Adrenal gland (tissue), 12 donors: ENCODE measurements around the gene XIAP. TPM values are rescaled to one million over a fixed set of nuclear protein-coding genes. Genes with fewer than 3 reads are reported as not detected.
"Not testable (repeated sequence)": the region's sequence is repeated elsewhere in the genome, so short reads cannot be mapped to it uniquely, and the experiment has no call there.

ENCODE experiments used
- DNase-seq, 7 donors: peaks; one replicate each; pipeline ENCODE4 v3.0.0-alpha.2; 2019 to 2020
- H3K27ac ChIP-seq, 5 donors: fragments of 200-600 bp; sonication (generic) in 4 of 5; 1 replicate in 3 of 5; 2 replicates in 2 of 5; pipeline versions ENCODE4 v1.5.1 to v1.8.0; 2016 to 2020; ENCODE audit warnings: mild to moderate bottlenecking in 1 of 5
- H3K27me3 ChIP-seq: fragments of 200-600 bp; 2 replicates; pipeline ENCODE4 v1.8.0; 2021
- H3K36me3 ChIP-seq, 2 donors: fragments of 200-600 bp; replicated peaks in 1 of 2; 1 replicate in 1 of 2; 2 replicates in 1 of 2; pipeline versions ENCODE4 v1.5.1 to v1.8.0; 2018 to 2022
- H3K4me1 ChIP-seq, 2 donors: fragments of 200-600 bp; replicated peaks in 1 of 2; 1 replicate in 1 of 2; 2 replicates in 1 of 2; pipeline versions ENCODE4 v1.5.1 to v1.8.0; 2018 to 2021
- H3K4me3 ChIP-seq, 4 donors: fragments of 200-600 bp; sonication (generic) in 3 of 4; one replicate each; pipeline ENCODE4 v1.5.1; 2016 to 2018
- H3K9me3 ChIP-seq, 3 donors: fragments of 200-600 bp; sonication (generic) in 1 of 3; replicated peaks in 1 of 3; 1 replicate in 2 of 3; 2 replicates in 1 of 3; pipeline versions ENCODE4 v1.5.1 to v1.8.0; 2016 to 2021
- POLR2A ChIP-seq, 2 donors: fragments of 450-650 bp; IDR thresholded peaks; one replicate each; pipeline ENCODE4 v1.6.1; 2017; ENCODE audit warnings: antibody characterized with exemption in 2 of 2, mild to moderate bottlenecking in 2 of 2, moderate library complexity in 1 of 2
- WGBS, 4 donors: extraction: QIAGEN DNeasy Blood & Tissue Kit in 2 of 4; methylation state at CpG; one replicate each; pipeline versions ENCODE4 v1.1.5 to v1.1.7; 2013 to 2017; 5-methylcytosine and 5-hydroxymethylcytosine counted together
- intact Hi-C, 2 donors: fragments of 100-400 bp; cut with DNase I; formaldehyde crosslinking; loops; one replicate each; pipeline versions ENCODE4 v1.14.1 to v1.15.0; 2022 to 2023
- polyA plus RNA-seq, 3 donors: library from polyadenylated mRNA; stranded (reverse); fragments of 200-250 nt in 2 of 3; fragments of 350-450 nt in 1 of 3; fragmentation: Illumina TruSeq in 1 of 3; extraction: RNeasy Lipid Tissue Mini Kit (QIAGEN cat#74804) in 1 of 3; gene quantifications; one replicate each; pipeline ENCODE4 v1.2.3, GENCODE V29; 2013 to 2014
- total RNA-seq, 9 donors: library from RNA; depleted of rRNA in 4 of 9; stranded (reverse); fragments of >200 nt in 4 of 9; fragments of 120-200 nt in 1 of 9; fragmentation: NEBNext Ultra II Directional in 1 of 9; extraction: Animal tissue kit (Norgen Biotek cat#: 25700) in 1 of 9; gene quantifications; one replicate each; pipeline versions ENCODE4 v1.1.0 to v1.2.4, GENCODE V29; 2013 to 2023
- TF ChIP-seq, protein P1 (sequence below), 6 experiments: fragments of 450-650 bp in 4 of 6; fragments of 200-600 bp in 2 of 6; sonication (generic) in 1 of 6; IDR thresholded peaks; 1 replicate in 5 of 6; 2 replicates in 1 of 6; pipeline versions ENCODE4 v1.5.1 to v1.8.0; 2016 to 2021; ENCODE audit warnings: antibody characterized with exemption in 6 of 6, mild to moderate bottlenecking in 2 of 6, moderate library complexity in 1 of 6
- donor health status: healthy with polysubstance abuse.
- donor health status: Bipolar disorder and iron deficiency.
- donor health status: DM: yes; HTN: yes; CAD: no.
- donor health status: DM: no; HTN: no; CAD: no.
- donor health status: DM: no; HTN: no; CAD: no.
- donor health status: DM: yes; HTN: yes; CAD: no.

Gene XIAP
- total and polyA plus RNA-seq, 12 donors = 6.4 to 63.7 (median 37.3) TPM

DNA sequence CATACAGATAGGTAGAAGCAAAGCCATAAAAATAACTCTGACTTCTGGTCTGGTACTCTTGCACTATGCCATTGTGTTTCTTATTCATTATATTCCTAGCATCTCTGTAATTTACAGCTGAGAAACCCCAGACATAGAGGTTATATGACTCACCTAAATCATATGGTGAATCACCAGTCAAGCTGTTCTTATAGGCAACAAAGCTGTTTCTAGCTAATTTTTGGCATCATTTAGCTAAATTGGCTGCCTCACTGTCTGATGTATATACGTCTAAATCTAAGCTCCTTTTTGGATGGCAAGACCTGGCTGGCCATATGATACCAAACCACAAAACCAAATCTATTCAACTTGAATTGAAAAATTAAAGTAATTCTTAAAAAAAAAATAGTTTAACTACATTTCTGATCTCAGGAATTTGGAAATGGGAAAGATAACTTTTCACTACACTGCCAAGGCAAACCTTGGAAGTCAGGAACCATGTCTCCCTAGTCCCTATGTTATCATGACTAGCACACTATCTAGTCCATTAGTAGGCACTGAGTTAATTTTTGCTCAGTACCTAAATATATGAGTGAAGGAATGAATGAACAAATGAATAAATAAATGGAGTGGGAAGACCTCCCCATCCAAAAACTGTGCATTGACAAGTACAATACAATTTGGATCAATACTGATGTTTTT lies 60.4 kb downstream of the XIAP start:
- H3K27me3 ChIP-seq = no peaks in the 10 kb centered on the region
- no peak overlapping the region for H3K27ac ChIP-seq
- no peaks in the 10 kb centered on the region for H3K4me1 ChIP-seq
- no peaks in the 10 kb centered on the region for H3K9me3 ChIP-seq
- intact Hi-C loops = no loop called here
- no peak for TF ChIP-seq POLR2A (IDR thresholded peaks at IDR 0.05)
- TF ChIP-seq, protein P1, sequence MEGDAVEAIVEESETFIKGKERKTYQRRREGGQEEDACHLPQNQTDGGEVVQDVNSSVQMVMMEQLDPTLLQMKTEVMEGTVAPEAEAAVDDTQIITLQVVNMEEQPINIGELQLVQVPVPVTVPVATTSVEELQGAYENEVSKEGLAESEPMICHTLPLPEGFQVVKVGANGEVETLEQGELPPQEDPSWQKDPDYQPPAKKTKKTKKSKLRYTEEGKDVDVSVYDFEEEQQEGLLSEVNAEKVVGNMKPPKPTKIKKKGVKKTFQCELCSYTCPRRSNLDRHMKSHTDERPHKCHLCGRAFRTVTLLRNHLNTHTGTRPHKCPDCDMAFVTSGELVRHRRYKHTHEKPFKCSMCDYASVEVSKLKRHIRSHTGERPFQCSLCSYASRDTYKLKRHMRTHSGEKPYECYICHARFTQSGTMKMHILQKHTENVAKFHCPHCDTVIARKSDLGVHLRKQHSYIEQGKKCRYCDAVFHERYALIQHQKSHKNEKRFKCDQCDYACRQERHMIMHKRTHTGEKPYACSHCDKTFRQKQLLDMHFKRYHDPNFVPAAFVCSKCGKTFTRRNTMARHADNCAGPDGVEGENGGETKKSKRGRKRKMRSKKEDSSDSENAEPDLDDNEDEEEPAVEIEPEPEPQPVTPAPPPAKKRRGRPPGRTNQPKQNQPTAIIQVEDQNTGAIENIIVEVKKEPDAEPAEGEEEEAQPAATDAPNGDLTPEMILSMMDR (IDR thresholded peaks at IDR 0.05) = no peak
- H3K36me3 ChIP-seq = no peaks in the 10 kb centered on the region
- WGBS, 4 donors = 0 to 88% (median 60%) methylated on average over 1 of the region's 1 CpG; no CpG with 5 or more reads in 1 of the 4 donors
- no peak for DNase-seq
- no peak overlapping the region for H3K4me3 ChIP-seq

DNA sequence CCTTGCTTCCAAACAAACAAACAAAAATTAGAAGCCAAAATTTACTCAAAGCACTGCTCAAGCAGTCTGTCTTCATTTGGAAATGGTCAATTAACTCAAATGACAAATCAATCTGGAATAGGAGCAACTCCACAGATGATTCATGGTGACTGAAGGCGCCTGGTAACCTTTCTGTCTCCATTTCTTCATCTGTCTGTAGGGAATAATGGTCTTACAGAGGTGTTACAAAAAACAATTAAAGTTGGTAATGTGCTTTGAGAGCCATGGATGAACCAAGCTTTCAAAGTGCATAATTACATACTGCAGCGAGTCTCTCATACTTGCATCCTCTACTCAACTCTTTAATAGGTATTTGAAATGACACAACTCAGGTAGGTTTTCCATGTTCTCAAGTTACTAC lies 63.4 kb downstream of the XIAP start:
- H3K4me1 ChIP-seq = no peaks in the 10 kb centered on the region
- no peaks in the 10 kb centered on the region for H3K9me3 ChIP-seq
- intact Hi-C loops = no loop called here

DNA sequence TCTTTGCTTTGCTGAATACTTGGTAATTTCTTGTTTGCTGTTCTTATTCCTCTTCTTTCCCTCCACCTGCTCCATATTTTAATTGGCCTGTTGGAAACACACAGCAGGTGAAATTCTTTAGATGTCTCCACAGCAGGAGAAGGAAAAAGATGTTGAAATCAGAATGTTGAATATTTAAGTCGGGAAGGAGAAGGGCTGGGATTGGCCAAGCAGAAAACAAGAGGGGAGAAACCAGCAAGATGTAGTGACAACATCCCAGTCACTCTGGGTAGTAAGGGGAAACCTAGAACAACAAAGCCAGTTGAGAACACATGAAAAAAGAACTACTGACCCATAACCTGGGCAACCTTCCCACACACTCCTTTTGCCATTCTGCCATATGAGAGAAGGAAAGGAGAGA lies 64.3 kb downstream of the XIAP start:
- no peaks in the 10 kb centered on the region for H3K4me1 ChIP-seq
- H3K36me3 ChIP-seq = no peaks in the 10 kb centered on the region
- intact Hi-C loops = no loop called here
- no peak for DNase-seq
- no peaks in the 10 kb centered on the region for H3K27me3 ChIP-seq
- no peak overlapping the region for H3K4me3 ChIP-seq
- no peaks in the 10 kb centered on the region for H3K9me3 ChIP-seq
- no peak overlapping the region for H3K27ac ChIP-seq
- WGBS, 4 donors = 32 to 89% (median 63%) methylated on average over 1 of the region's 1 CpG
- TF ChIP-seq, protein P1 (IDR thresholded peaks at IDR 0.05) = no peak
- no peak for TF ChIP-seq POLR2A (IDR thresholded peaks at IDR 0.05)

More for the DNA sequence above, 63.4 kb downstream of the XIAP start:
- no peaks in the 10 kb centered on the region for H3K36me3 ChIP-seq
- H3K4me3 ChIP-seq = no peak overlapping the region
- H3K27me3 ChIP-seq = no peaks in the 10 kb centered on the region
- 77 to 100% (median 85%) methylated on average over 2 of the region's 2 CpGs for WGBS, 4 donors
- no peak for TF ChIP-seq POLR2A (IDR thresholded peaks at IDR 0.05)
- TF ChIP-seq, protein P1 (IDR thresholded peaks at IDR 0.05) = no peak
- H3K27ac ChIP-seq = no peak overlapping the region
- DNase-seq = no peak

DNA sequence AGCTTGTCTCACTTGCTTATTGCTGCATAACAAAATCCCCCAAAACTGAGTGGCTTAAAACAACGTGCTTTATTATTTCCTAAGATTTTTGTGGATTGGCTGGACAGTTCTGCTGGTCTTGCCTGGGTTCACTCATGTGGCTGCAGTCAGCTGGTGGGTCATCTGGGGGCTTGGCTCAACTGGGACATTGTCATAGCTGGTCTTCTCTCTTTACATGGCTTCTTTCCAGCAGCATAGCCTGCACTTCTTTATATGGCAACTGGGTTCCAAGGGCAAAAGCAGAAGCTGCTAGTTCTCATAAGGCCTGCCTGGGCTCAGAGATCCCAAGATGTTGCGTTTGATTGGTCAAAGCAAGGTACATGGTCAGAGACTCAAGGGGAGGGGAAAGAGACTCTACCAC lies 68.0 kb downstream of the XIAP start:
- Histone ChIP-seq H3K4me1 (no peaks in the 10 kb centered on the region), H3K36me3 (no peaks in the 10 kb centered on the region), H3K27ac (no peak overlapping the region), H3K9me3 (no peaks in the 10 kb centered on the region), H3K27me3 (no peaks in the 10 kb centered on the region), H3K4me3 (no peak overlapping the region)
- 63 to 88% (median 72%) methylated on average over 2 of the region's 2 CpGs for WGBS, 4 donors
- intact Hi-C loops = no loop called here
- TF ChIP-seq, protein P1 (IDR thresholded peaks at IDR 0.05) = no peak
- TF ChIP-seq POLR2A (IDR thresholded peaks at IDR 0.05) = no peak
- no peak for DNase-seq

DNA sequence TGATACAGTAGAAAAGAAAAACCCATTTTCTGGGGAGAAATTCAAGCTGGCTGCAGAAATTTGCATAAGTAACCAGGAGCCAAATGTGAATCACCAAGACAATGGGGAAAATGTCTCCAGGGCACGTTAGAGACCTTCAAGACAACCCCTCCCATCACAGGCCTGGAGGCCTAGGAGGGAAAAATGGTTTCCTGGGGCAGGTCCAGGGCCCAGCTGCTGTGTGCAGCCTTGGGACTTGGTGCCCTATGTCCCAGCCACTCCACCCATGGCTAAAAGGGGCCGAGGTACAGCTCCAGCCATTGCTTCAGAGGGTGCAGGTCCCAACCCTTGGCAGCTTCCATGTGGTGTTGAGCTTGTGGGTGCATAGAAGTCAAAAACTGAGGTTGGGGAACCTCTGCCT lies 72.2 kb downstream of the XIAP start:
- H3K36me3 ChIP-seq, H3K9me3 ChIP-seq, H3K4me3 ChIP-seq, intact Hi-C loops, DNase-seq, H3K27me3 ChIP-seq, H3K27ac ChIP-seq, H3K4me1 ChIP-seq: not testable (repeated sequence)
- WGBS, 4 donors = 55 to 88% (median 72%) methylated on average over 1 to 2 of the region's 2 CpGs
